Measurements from ENCODE around the gene CPNE1. TPM values are rescaled to one million over a fixed set of nuclear protein-coding genes. Genes with fewer than 3 reads are reported as not detected.
A peak's percentile ranks its signal among the peaks of the same experiment; 100 is the strongest.

CPNE1 gene
- total RNA-seq, 3 donors from 2014 or later: 41.1 to 135 (median 117) TPM

- TF ChIP-seq POLR2A (IDR thresholded peaks at IDR 0.05) (no peak), CTCF (IDR thresholded peaks at IDR 0.05) (no peak), POLR2AphosphoS5 (IDR thresholded peaks at IDR 0.05) (no peak)
- H3K27ac ChIP-seq: peak overlapping the region; percentile 99
- peak overlapping the region; percentile 72 to 93 (median 85) for H3K4me3 ChIP-seq
- DNase-seq (ENCODE audit: low spot score in 2 of 2): peak in 1 of 2 donors; percentile 34
- no peaks in the 10 kb centered on the region for H3K36me3 ChIP-seq
- intact Hi-C loops (cut with DNase I; ENCODE audit: low total_unique reads): no loop called here
- H3K4me1 ChIP-seq: peaks cover 3 to 14% of the 10 kb centered on the region in 2 donors
- H3K27me3 ChIP-seq: no peaks in the 10 kb centered on the region
- no peaks in the 10 kb centered on the region for H3K9me3 ChIP-seq
These were observed 909 bp downstream of the CPNE1 start for GRCh38 chr20:35663516-35664465.

GRCh38 chr20:35662551-35662950 is 2.1 kb downstream of the CPNE1 start:
- Histone ChIP-seq H3K9me3 (no peaks in the 10 kb centered on the region), H3K36me3 (no peaks in the 10 kb centered on the region), H3K27me3 (no peaks in the 10 kb centered on the region), H3K4me1 (peaks cover 3 to 20% of the 10 kb centered on the region in 2 donors), H3K4me3 (peak overlapping the region in 2 of 3 donors; percentile 85 to 93), H3K27ac (peak overlapping the region; percentile 9 to 31)
- intact Hi-C loops (cut with DNase I; ENCODE audit: low total_unique reads): no loop called here
- DNase-seq (ENCODE audit: low spot score in 2 of 2): no peak
- TF ChIP-seq POLR2A (IDR thresholded peaks at IDR 0.05): no peak
- no peak for TF ChIP-seq CTCF (IDR thresholded peaks at IDR 0.05)
- no peak for TF ChIP-seq POLR2AphosphoS5 (IDR thresholded peaks at IDR 0.05)

- TF ChIP-seq POLR2AphosphoS5 (IDR thresholded peaks at IDR 0.05) (no peak), CTCF (IDR thresholded peaks at IDR 0.05) (no peak), POLR2A (IDR thresholded peaks at IDR 0.05) (no peak)
- intact Hi-C loops (cut with DNase I; ENCODE audit: low total_unique reads): no loop called here
- Histone ChIP-seq H3K27ac (peak overlapping the region; percentile 46 to 68), H3K4me1 (peaks cover 3 to 22% of the 10 kb centered on the region in 2 donors), H3K4me3 (peak overlapping the region in 2 of 3 donors; percentile 85 to 93), H3K9me3 (no peaks in the 10 kb centered on the region), H3K27me3 (no peaks in the 10 kb centered on the region), H3K36me3 (no peaks in the 10 kb centered on the region)
- no peak for DNase-seq (ENCODE audit: low spot score in 2 of 2)
These were observed 2.8 kb downstream of the CPNE1 start for GRCh38 chr20:35661908-35662307.

GRCh38 chr20:35661053-35661452 is 3.6 kb downstream of the CPNE1 start:
- intact Hi-C loops (cut with DNase I; ENCODE audit: low total_unique reads): no loop called here
- no peak for DNase-seq (ENCODE audit: low spot score in 2 of 2)
- Histone ChIP-seq H3K4me3 (peak overlapping the region in 1 of 3 donors; percentile 93), H3K4me1 (peaks cover 3 to 22% of the 10 kb centered on the region in 2 donors), H3K9me3 (no peaks in the 10 kb centered on the region), H3K36me3 (no peaks in the 10 kb centered on the region), H3K27me3 (no peaks in the 10 kb centered on the region), H3K27ac (peak overlapping the region; percentile 45 to 68)
- TF ChIP-seq CTCF (IDR thresholded peaks at IDR 0.05): no peak
